Caco-2 (cell line): ENCODE results near the gene MED26. TPM values are rescaled to one million over a fixed set of nuclear protein-coding genes. Genes with fewer than 3 reads are reported as not detected.

ENCODE experiments used
- BruUV-seq: library from RNA; stranded (reverse); fragments of 400-500 nt; replicated peaks from 2 replicates; lab custom pipeline; 2021; lab: Mats Ljungman, UMichigan
- CTCF ChIA-PET: fragments of 300-600 bp; sonication (Branson Sonifier 250); formaldehyde crosslinking; loops from one replicate; lab custom pipeline; 2022; ENCODE audit warnings: antibody characterized with exemption; lab: Charles Lee
- POLR2A ChIA-PET: fragments of 300-600 bp; sonication (Branson Sonifier 250); formaldehyde crosslinking; loops from one replicate; lab custom pipeline; 2022; ENCODE audit warnings: antibody characterized with exemption; lab: Charles Lee
- DNase-seq, 2 experiments: peaks; one replicate each; pipeline versions ENCODE4 v3.0.0 to v3.0.0-alpha.2; 2020 to 2022
- H3K27me3 ChIP-seq: replicated peaks from 2 replicates; pipeline ENCODE4 v1.6.0; 2011; ENCODE audit warnings: low read length; ENCODE audit not compliant: control insufficient read depth, insufficient read depth
- H3K36me3 ChIP-seq: 2 replicates; pipeline ENCODE4 v1.5.1; 2011; ENCODE audit warnings: low read length; ENCODE audit not compliant: control insufficient read depth, insufficient read depth
- H3K4me1 ChIP-seq: fragments of 250-450 bp; sonication (Bioruptor Pico); 2 replicates; pipeline ENCODE4 v1.5.1; 2020; ENCODE audit warnings: mild to moderate bottlenecking
- H3K4me3 ChIP-seq: 2 replicates; pipeline ENCODE4 v1.5.1; 2011; ENCODE audit warnings: low read depth, mild to moderate bottlenecking, control low read depth, low read length
- H3K9me3 ChIP-seq: fragments of 250-450 bp; sonication (Bioruptor Pico); 2 replicates; pipeline ENCODE4 v1.5.1; 2020; ENCODE audit warnings: mild to moderate bottlenecking, moderate library complexity
- H3K27ac Mint-ChIP-seq: one replicate; pipeline ENCODE4 v1.8.0; 2022; ENCODE audit warnings: mixed read lengths; ENCODE audit not compliant: unreplicated experiment
- H3K27me3 Mint-ChIP-seq: one replicate; pipeline ENCODE4 v1.8.0; 2022; ENCODE audit warnings: mixed read lengths; ENCODE audit not compliant: insufficient read depth, unreplicated experiment
- H3K36me3 Mint-ChIP-seq: one replicate; pipeline ENCODE4 v1.8.0; 2022; ENCODE audit warnings: mild to moderate bottlenecking, mixed read lengths; ENCODE audit not compliant: insufficient read depth, unreplicated experiment
- H3K4me1 Mint-ChIP-seq: one replicate; pipeline ENCODE4 v1.8.0; 2022; ENCODE audit warnings: low read depth, mixed read lengths; ENCODE audit not compliant: unreplicated experiment
- H3K4me3 Mint-ChIP-seq: one replicate; pipeline ENCODE4 v1.8.0; 2022; ENCODE audit warnings: mild to moderate bottlenecking, moderate library complexity, mixed read lengths; ENCODE audit not compliant: unreplicated experiment
- H3K9me3 Mint-ChIP-seq: one replicate; pipeline ENCODE4 v1.8.0; 2022; ENCODE audit warnings: mixed read lengths; ENCODE audit not compliant: unreplicated experiment
- CTCF ChIP-seq, 2 experiments: fragments of 200-600 bp in 1 of 2; IDR thresholded peaks; 1 replicate in 1 of 2; 2 replicates in 1 of 2; pipeline versions ENCODE4 v1.5.1 to v1.8.0; 2011 to 2022; ENCODE audit warnings: antibody characterized with exemption in 1 of 2, control low read depth in 1 of 2, inconsistent platforms in 1 of 2, low read depth in 1 of 2, low read length in 1 of 2, mild to moderate bottlenecking in 1 of 2, moderate library complexity in 1 of 2; ENCODE audit not compliant: insufficient read depth in 1 of 2, severe bottlenecking in 1 of 2, unreplicated experiment in 1 of 2
- intact Hi-C: fragments of 100-400 bp; cut with micrococcal nuclease; formaldehyde crosslinking; loops from one replicate; pipeline ENCODE4 v1.10.0; 2022; ENCODE audit not compliant: unreplicated experiment
- total RNA-seq: library from RNA; stranded (reverse); gene quantifications from 2 replicates; pipeline ENCODE4 v1.2.3, GENCODE V29; 2022

The MED26 gene
- total RNA-seq, 1 experiment from 2014 or later, result 11.4 TPM

GRCh38 chr19:16542910-16543472 lies 85.0 kb downstream of the MED26 start:
- no peak for TF ChIP-seq CTCF (IDR thresholded peaks at IDR 0.05; ENCODE audit: insufficient read depth in 1 of 2, low read depth in 1 of 2, low read length in 1 of 2, severe bottlenecking in 1 of 2, unreplicated experiment in 1 of 2)
- peak overlapping the region; percentile 85 for H3K27ac Mint-ChIP-seq
- DNase-seq, result no peak
- H3K27me3 Mint-ChIP-seq, result no peaks in the 10 kb centered on the region
- H3K36me3 Mint-ChIP-seq, result peaks cover 39% of the 10 kb centered on the region
- BruUV-seq, result TSS peak; percentile 84
- no peaks in the 10 kb centered on the region for H3K4me1 Mint-ChIP-seq
- Histone ChIP-seq H3K36me3 (peaks cover 2% of the 10 kb centered on the region; the same call in 1 of the 2 replicates), H3K4me3 (peak overlapping the region; percentile 94), H3K4me1 (0 out of 2 replicates have a peak, but pooled peaks cover 6% of the 10 kb centered on the region), H3K9me3 (no peaks in the 10 kb centered on the region), H3K27me3 (no peaks in the 10 kb centered on the region)
- CTCF ChIA-PET, result no interaction called here
- intact Hi-C loops, result no loop called here
- H3K9me3 Mint-ChIP-seq, result no peaks in the 10 kb centered on the region
- H3K4me3 Mint-ChIP-seq, result peak overlapping the region; percentile 78
- POLR2A ChIA-PET, result interaction anchor here (0.6 kb wide), 1 partner anchor 26 kb away, joined by 3 read pairs; no protein-coding TSS in a partner anchor

GRCh38 chr19:16542045-16542909 lies 85.7 kb downstream of the MED26 start, which contains the start of gene CHERP:
Gene CHERP (minus strand): TSS chr19:16542437. CDS start chr19:16542378, 59 bp downstream.
- ChIA-PET POLR2A (interaction anchor here (0.6 kb wide), 1 partner anchor 44 kb away, joined by 3 read pairs; no protein-coding TSS in a partner anchor), CTCF (no interaction called here)
- H3K27ac Mint-ChIP-seq, result peak within 1 kb of the TSS; percentile 85
- intact Hi-C loops, result no loop called here
- peak within 1 kb of the TSS; percentile 78 for H3K4me3 Mint-ChIP-seq
- no peak for TF ChIP-seq CTCF (IDR thresholded peaks at IDR 0.05; ENCODE audit: insufficient read depth in 1 of 2, low read depth in 1 of 2, low read length in 1 of 2, severe bottlenecking in 1 of 2, unreplicated experiment in 1 of 2)
- DNase-seq, result peak; percentile 91
- Histone ChIP-seq H3K4me1 (0 out of 2 replicates have a peak, but pooled peaks cover 6% of the 10 kb centered on the region), H3K36me3 (peaks cover 2% of the 10 kb centered on the region; the same call in 1 of the 2 replicates), H3K4me3 (peak within 1 kb of the TSS; percentile 94), H3K27me3 (no peaks in the 10 kb centered on the region), H3K9me3 (no peaks in the 10 kb centered on the region)
- no peaks in the 10 kb centered on the region for H3K27me3 Mint-ChIP-seq
- no peaks in the 10 kb centered on the region for H3K4me1 Mint-ChIP-seq
- no TSS peak for BruUV-seq
- no peaks in the 10 kb centered on the region for H3K9me3 Mint-ChIP-seq
- peaks cover 46% of the 10 kb centered on the region for H3K36me3 Mint-ChIP-seq

- ChIA-PET CTCF (interaction anchor here (0.5 kb wide), 1 partner anchor 716 kb away, joined by 3 read pairs; no protein-coding TSS in a partner anchor), POLR2A (interaction anchor here (0.6 kb wide), 1 partner anchor 44 kb away, joined by 3 read pairs; no protein-coding TSS in a partner anchor)
- intact Hi-C loops, result no loop called here
- H3K27me3 ChIP-seq, result no peaks in the 10 kb centered on the region
- TSS peak; percentile 77 for BruUV-seq
- peaks cover 52% of the 10 kb centered on the region for H3K36me3 Mint-ChIP-seq
- no peaks in the 10 kb centered on the region for H3K27me3 Mint-ChIP-seq
- H3K4me1 Mint-ChIP-seq, result no peaks in the 10 kb centered on the region
- H3K27ac Mint-ChIP-seq, result peak overlapping the region; percentile 26
- H3K4me1 ChIP-seq, result 0 out of 2 replicates have a peak, but pooled peaks cover 6% of the 10 kb centered on the region
- DNase-seq, result peak in 1 of 2 experiments; percentile 13
- H3K9me3 ChIP-seq, result no peaks in the 10 kb centered on the region
- peak overlapping the region; percentile 78 for H3K4me3 Mint-ChIP-seq
- no peak for TF ChIP-seq CTCF (IDR thresholded peaks at IDR 0.05; ENCODE audit: insufficient read depth in 1 of 2, low read depth in 1 of 2, low read length in 1 of 2, severe bottlenecking in 1 of 2, unreplicated experiment in 1 of 2)
- peaks cover 2% of the 10 kb centered on the region; the same call in 1 of the 2 replicates for H3K36me3 ChIP-seq
- peak overlapping the region; percentile 94 for H3K4me3 ChIP-seq
- H3K9me3 Mint-ChIP-seq, result no peaks in the 10 kb centered on the region
Observed at GRCh38 chr19:16541526-16542044, 86.4 kb downstream of the MED26 start.
